ENCODE results near the gene ESYT2.

GRCh38 chr7:158723266-158723665 is 106.0 kb downstream of the ESYT2 start:
- TF ChIP-seq CTCF (conservative IDR thresholded peaks at IDR 0.05; ENCODE audit: low read depth, low read length) (no peak), EZH2 (IDR thresholded peaks at IDR 0.05; ENCODE audit: borderline replicate concordance, low read depth, low read length, poor library complexity, severe bottlenecking) (no peak)

Data from A673 (cell line).